ENCODE results near the gene DLG2.
"Not testable (repeated sequence)": the region's sequence is repeated elsewhere in the genome, so short reads cannot be mapped to it uniquely, and the experiment has no call there.

The DLG2 gene

GRCh38 chr11:85301895-85302678 is 325.1 kb downstream of the DLG2 start:
- DNase-seq, result no peak

GRCh38 chr11:85299258-85299942 is 327.7 kb downstream of the DLG2 start:
- no peak for DNase-seq

- no peak for DNase-seq
These were observed 331.4 kb downstream of the DLG2 start for GRCh38 chr11:85295694-85296271.

- no peak for DNase-seq
These were observed 345.6 kb downstream of the DLG2 start for GRCh38 chr11:85281550-85281949.

- no peak for DNase-seq
These were observed 347.9 kb downstream of the DLG2 start for GRCh38 chr11:85279267-85279666.

GRCh38 chr11:85277693-85278092 is 349.5 kb downstream of the DLG2 start:
- no peak for DNase-seq

GRCh38 chr11:85276332-85276731 is 350.8 kb downstream of the DLG2 start:
- no peak for DNase-seq

GRCh38 chr11:85270315-85270714 is 356.8 kb downstream of the DLG2 start:
- not testable (repeated sequence) for DNase-seq

GRCh38 chr11:85269109-85269508 is 358.0 kb downstream of the DLG2 start:
- DNase-seq, result no peak

- no peak for DNase-seq
These were observed 360.5 kb downstream of the DLG2 start for GRCh38 chr11:85266646-85267045.

GRCh38 chr11:85263328-85263727 is 363.8 kb downstream of the DLG2 start:
- no peak for DNase-seq

- no peak for DNase-seq
These were observed 369.3 kb downstream of the DLG2 start for GRCh38 chr11:85257837-85258236.

- DNase-seq, result no peak
These were observed 370.7 kb downstream of the DLG2 start for GRCh38 chr11:85256433-85256832.

- DNase-seq, result no peak
These were observed 377.7 kb downstream of the DLG2 start for GRCh38 chr11:85249482-85249881.

- DNase-seq, result no peak
These were observed 379.3 kb downstream of the DLG2 start for GRCh38 chr11:85247797-85248196.

GRCh38 chr11:85238906-85239305 is 388.2 kb downstream of the DLG2 start:
- DNase-seq, result no peak

GRCh38 chr11:85238038-85238437 is 389.1 kb downstream of the DLG2 start:
- DNase-seq, result not testable (repeated sequence)

GRCh38 chr11:85236211-85236610 is 390.9 kb downstream of the DLG2 start:
- DNase-seq, result no peak

- no peak for DNase-seq
These were observed 394.6 kb downstream of the DLG2 start for GRCh38 chr11:85232559-85232958.

- no peak for DNase-seq
These were observed 395.6 kb downstream of the DLG2 start for GRCh38 chr11:85231588-85231987.

GRCh38 chr11:85229723-85230122 is 397.4 kb downstream of the DLG2 start:
- not testable (repeated sequence) for DNase-seq

GRCh38 chr11:85196968-85197367 is 430.2 kb downstream of the DLG2 start:
- DNase-seq, result no peak

GRCh38 chr11:85195934-85196333 is 431.2 kb downstream of the DLG2 start:
- no peak for DNase-seq

- no peak for DNase-seq
These were observed 439.2 kb downstream of the DLG2 start for GRCh38 chr11:85187992-85188391.

Measured in NCI-H1694 (cell line).